Spleen (tissue), 11 donors: ENCODE data around the gene SASS6. TPM values are rescaled to one million over a fixed set of nuclear protein-coding genes. Genes with fewer than 3 reads are reported as not detected.

Experiments
- DNase-seq: peaks from one replicate; pipeline ENCODE4 v3.0.0-alpha.2; 2020
- H3K27ac ChIP-seq, 8 donors: fragments of 200-600 bp; sonication (generic) in 7 of 8; 1 replicate in 4 of 8; 2 replicates in 4 of 8; pipeline versions ENCODE4 v1.5.0 to v1.8.0; 2016 to 2021; ENCODE audit warnings: inconsistent platforms in 4 of 8, mild to moderate bottlenecking in 4 of 8, moderate library complexity in 1 of 8
- H3K27me3 ChIP-seq, 7 donors: fragments of 200-600 bp; sonication (generic) in 6 of 7; replicated peaks in 1 of 7; 1 replicate in 4 of 7; 2 replicates in 3 of 7; pipeline versions ENCODE4 v1.5.0 to v1.8.0; 2016 to 2021; ENCODE audit warnings: inconsistent platforms in 3 of 7, mild to moderate bottlenecking in 1 of 7
- H3K36me3 ChIP-seq, 6 donors: fragments of 200-600 bp; sonication (generic) in 5 of 6; 1 replicate in 4 of 6; 2 replicates in 2 of 6; pipeline versions ENCODE4 v1.5.0 to v1.8.0; 2016 to 2021; ENCODE audit warnings: inconsistent platforms in 2 of 6
- H3K4me1 ChIP-seq, 6 donors: fragments of 200-600 bp; sonication (generic) in 5 of 6; 1 replicate in 3 of 6; 2 replicates in 3 of 6; pipeline versions ENCODE4 v1.5.0 to v1.8.0; 2016 to 2021; ENCODE audit warnings: inconsistent platforms in 3 of 6
- H3K4me3 ChIP-seq, 8 donors: fragments of 200-600 bp; sonication (generic) in 7 of 8; 1 replicate in 4 of 8; 2 replicates in 4 of 8; pipeline versions ENCODE4 v1.5.0 to v1.8.0; 2016 to 2021; ENCODE audit warnings: inconsistent platforms in 4 of 8, mild to moderate bottlenecking in 4 of 8, moderate library complexity in 2 of 8
- H3K9me3 ChIP-seq, 8 donors: fragments of 200-600 bp; sonication (generic) in 7 of 8; 1 replicate in 4 of 8; 2 replicates in 4 of 8; pipeline versions ENCODE4 v1.5.0 to v1.8.0; 2016 to 2021; ENCODE audit warnings: inconsistent platforms in 4 of 8
- CTCF ChIP-seq, 11 experiments: fragments of 200-600 bp in 7 of 11; fragments of 450-650 bp in 4 of 11; sonication (generic) in 4 of 11; IDR thresholded peaks in 8 of 11; conservative IDR thresholded peaks in 3 of 11; 1 replicate in 7 of 11; 2 replicates in 4 of 11; pipeline versions ENCODE4 v1.4.0 to v1.8.0; 2016 to 2021; ENCODE audit warnings: antibody characterized with exemption in 11 of 11, inconsistent platforms in 4 of 11, mild to moderate bottlenecking in 1 of 11
- POLR2A ChIP-seq, 3 donors: fragments of 450-650 bp; IDR thresholded peaks; one replicate each; pipeline ENCODE4 v1.5.1; 2017; ENCODE audit warnings: antibody characterized with exemption in 3 of 3, mild to moderate bottlenecking in 1 of 3
- POLR2AphosphoS5 ChIP-seq, 3 donors: sonication (generic); formaldehyde crosslinking; IDR thresholded peaks; one replicate each; pipeline ENCODE4 v1.5.1; 2017; ENCODE audit warnings: antibody characterized with exemption in 3 of 3
- WGBS, 5 donors: extraction: QIAGEN DNeasy Blood & Tissue Kit in 3 of 5; methylation state at CpG; one replicate each; pipeline versions ENCODE4 v1.1.5 to v1.1.7; 2013 to 2018; 5-methylcytosine and 5-hydroxymethylcytosine counted together
- intact Hi-C: fragments of 100-400 bp; cut with DNase I; formaldehyde crosslinking; loops from one replicate; pipeline ENCODE4 v1.15.0; 2023; ENCODE audit warnings: low total_unique reads
- polyA plus RNA-seq, 3 donors: library from polyadenylated mRNA; stranded (reverse); fragments of 200-250 nt; gene quantifications; one replicate each; pipeline ENCODE4 v1.2.1, GENCODE V29; 2013
- total RNA-seq, 7 donors: library from RNA; depleted of rRNA in 3 of 7; stranded (reverse); fragments of >200 nt in 3 of 7; fragmentation: NEBNext Ultra II Directional in 4 of 7; extraction: Animal tissue kit (Norgen Biotek cat#: 25700) in 4 of 7; gene quantifications; one replicate each; pipeline versions ENCODE4 v1.1.0 to v1.2.1, GENCODE V29; 2016 to 2021
- donor health status: healthy with polysubstance abuse.
- donor health status: DM: no; HTN: no; CAD: no; lungs with moderate emphysema.
- donor health status: DM: no; HTN: no; CAD: no.
- donor health status: Bipolar disorder and iron deficiency.
- donor health status: healthy.
- donor health status: DM: no; HTN: no; CAD: no.
- donor health status: DM: yes; HTN: yes; CAD: no.

SASS6 gene
- total and polyA plus RNA-seq, 10 donors, result 2.7 to 9.2 (median 4.2) TPM

- no peak for TF ChIP-seq POLR2AphosphoS5 (IDR thresholded peaks at IDR 0.05)
- TF ChIP-seq POLR2A (IDR thresholded peaks at IDR 0.05), result no peak
- TF ChIP-seq CTCF (IDR thresholded peaks at IDR 0.05 in 8 of 11, conservative IDR thresholded peaks at IDR 0.05 in 3 of 11), result no peak
- H3K4me3 ChIP-seq, result no peak overlapping the region
- peak overlapping the region in 2 of 8 donors; percentile 19 to 47 for H3K27ac ChIP-seq
- WGBS, 5 donors, result 78 to 88% (median 84%) methylated on average over 3 of the region's 3 CpGs
- no peaks in the 10 kb centered on the region for H3K9me3 ChIP-seq
- DNase-seq, result no peak
- intact Hi-C loops, result no loop called here
- H3K27me3 ChIP-seq, result no peaks in the 10 kb centered on the region
- H3K36me3 ChIP-seq, result peaks cover 0 to 98% (median 75%) of the 10 kb centered on the region in 6 donors
- peaks cover 0 to 18% (median 8%) of the 10 kb centered on the region in 6 donors for H3K4me1 ChIP-seq
Observed at GRCh38 chr1:100075773-100076172, 57.0 kb downstream of the SASS6 start.

- no peak for TF ChIP-seq POLR2A (IDR thresholded peaks at IDR 0.05)
- TF ChIP-seq CTCF (IDR thresholded peaks at IDR 0.05 in 8 of 11, conservative IDR thresholded peaks at IDR 0.05 in 3 of 11), result no peak
- TF ChIP-seq POLR2AphosphoS5 (IDR thresholded peaks at IDR 0.05), result no peak
Observed at GRCh38 chr1:100074604-100075395, 57.9 kb downstream of the SASS6 start.

GRCh38 chr1:100073531-100073930 is 59.2 kb downstream of the SASS6 start:
- no peak for TF ChIP-seq POLR2AphosphoS5 (IDR thresholded peaks at IDR 0.05)
- no peak for TF ChIP-seq CTCF (IDR thresholded peaks at IDR 0.05 in 8 of 11, conservative IDR thresholded peaks at IDR 0.05 in 3 of 11)
- TF ChIP-seq POLR2A (IDR thresholded peaks at IDR 0.05), result no peak
- H3K27ac ChIP-seq, result no peak overlapping the region
- peaks cover 2 to 98% (median 74%) of the 10 kb centered on the region in 6 donors for H3K36me3 ChIP-seq
- H3K9me3 ChIP-seq, result no peaks in the 10 kb centered on the region
- H3K27me3 ChIP-seq, result no peaks in the 10 kb centered on the region
- WGBS, 5 donors, result 92 to 99% (median 95%) methylated on average over 3 of the region's 3 CpGs
- DNase-seq, result no peak
- H3K4me1 ChIP-seq, result peaks cover 0 to 18% (median 8%) of the 10 kb centered on the region in 6 donors
- intact Hi-C loops, result no loop called here
- H3K4me3 ChIP-seq, result no peak overlapping the region

More at GRCh38 chr1:100074604-100075395, 57.9 kb downstream of the SASS6 start:
- Histone ChIP-seq H3K4me1 (peaks cover 0 to 18% (median 8%) of the 10 kb centered on the region in 6 donors), H3K27me3 (no peaks in the 10 kb centered on the region), H3K4me3 (no peak overlapping the region), H3K9me3 (no peaks in the 10 kb centered on the region), H3K36me3 (peaks cover 2 to 98% (median 74%) of the 10 kb centered on the region in 6 donors), H3K27ac (peak overlapping the region in 2 of 8 donors; percentile 20 to 47)
- intact Hi-C loops, result no loop called here
- 86 to 89% (median 88%) methylated on average over 11 of the region's 11 CpGs for WGBS, 5 donors
- DNase-seq, result no peak

GRCh38 chr1:100070201-100070939 is 62.4 kb downstream of the SASS6 start:
- DNase-seq, result no peak
- Histone ChIP-seq H3K27ac (no peak overlapping the region), H3K4me3 (no peak overlapping the region), H3K4me1 (peaks cover 0 to 14% (median 7%) of the 10 kb centered on the region in 6 donors), H3K9me3 (no peaks in the 10 kb centered on the region), H3K36me3 (peaks cover 7 to 98% (median 80%) of the 10 kb centered on the region in 6 donors), H3K27me3 (no peaks in the 10 kb centered on the region)
- intact Hi-C loops, result no loop called here
- WGBS, 5 donors, result 95 to 98% (median 96%) methylated on average over 5 of the region's 5 CpGs
- TF ChIP-seq POLR2A (IDR thresholded peaks at IDR 0.05) (no peak), POLR2AphosphoS5 (IDR thresholded peaks at IDR 0.05) (no peak), CTCF (IDR thresholded peaks at IDR 0.05 in 8 of 11, conservative IDR thresholded peaks at IDR 0.05 in 3 of 11) (no peak)
